PC-9 (cell line): Measurements from ENCODE around the gene C10orf71. TPM values are rescaled to one million over a fixed set of nuclear protein-coding genes. Genes with fewer than 3 reads are reported as not detected.

Source experiments
- BruUV-seq: library from RNA; stranded (reverse); fragments of 400-500 nt; replicated peaks from 2 replicates; lab custom pipeline; 2021; lab: Mats Ljungman, UMichigan
- CTCF ChIA-PET: fragments of 300-600 bp; sonication (Branson Sonifier 250); formaldehyde crosslinking; loops from one replicate; lab custom pipeline; 2022; ENCODE audit warnings: antibody characterized with exemption; lab: Charles Lee
- POLR2A ChIA-PET: fragments of 300-600 bp; sonication (Branson Sonifier 250); formaldehyde crosslinking; loops from one replicate; lab custom pipeline; 2022; ENCODE audit warnings: antibody characterized with exemption; ENCODE audit not compliant: unreplicated experiment; lab: Charles Lee
- DNase-seq, 2 experiments: peaks; one replicate each; pipeline versions ENCODE4 v3.0.0 to v3.0.0-alpha.2; 2015 to 2022; ENCODE audit warnings: mixed read lengths in 1 of 2
- H2AFZ ChIP-seq: fragments of 200-600 bp; sonication (generic); 2 replicates; pipeline ENCODE4 v1.8.1; 2017; ENCODE audit warnings: antibody characterized with exemption
- H3F3A ChIP-seq: fragments of 200-600 bp; sonication (generic); 2 replicates; pipeline ENCODE4 v1.8.1; 2017; ENCODE audit warnings: antibody characterized with exemption, mild to moderate bottlenecking, low read depth; ENCODE audit not compliant: insufficient read depth
- H3K27ac ChIP-seq: fragments of 200-600 bp; sonication (generic); 2 replicates; pipeline ENCODE4 v1.6.1; 2016; ENCODE audit warnings: mixed run types
- H3K27me3 ChIP-seq: fragments of 200-600 bp; sonication (generic); 2 replicates; pipeline ENCODE4 v1.6.1; 2016; ENCODE audit warnings: low read depth, mixed run types; ENCODE audit not compliant: insufficient read depth
- H3K36me3 ChIP-seq: fragments of 200-600 bp; sonication (generic); 2 replicates; pipeline ENCODE4 v1.6.1; 2016; ENCODE audit warnings: low read depth, mixed run types
- H3K4me1 ChIP-seq: fragments of 200-600 bp; sonication (generic); replicated peaks from 2 replicates; pipeline ENCODE4 v1.6.1; 2016; ENCODE audit warnings: mixed run types; ENCODE audit not compliant: insufficient read depth
- H3K4me2 ChIP-seq: fragments of 200-600 bp; sonication (generic); 2 replicates; pipeline ENCODE4 v1.6.1; 2017; ENCODE audit warnings: mixed run types
- H3K4me3 ChIP-seq: fragments of 200-600 bp; sonication (generic); 2 replicates; pipeline ENCODE4 v1.6.1; 2016; ENCODE audit warnings: mixed run types
- H3K79me2 ChIP-seq: fragments of 200-600 bp; sonication (generic); 2 replicates; pipeline ENCODE4 v1.6.1; 2017; ENCODE audit warnings: low read depth, mixed run types
- H3K9me2 ChIP-seq: fragments of 200-600 bp; sonication (generic); 2 replicates; pipeline ENCODE4 v1.8.1; 2017; ENCODE audit warnings: mild to moderate bottlenecking; ENCODE audit not compliant: insufficient read depth
- H3K9me3 ChIP-seq: fragments of 200-600 bp; sonication (generic); 2 replicates; pipeline ENCODE4 v1.8.1; 2016; ENCODE audit warnings: low read depth; ENCODE audit not compliant: insufficient read depth
- H4K20me1 ChIP-seq: fragments of 200-600 bp; sonication (generic); 2 replicates; pipeline ENCODE4 v1.8.1; 2017; ENCODE audit not compliant: insufficient read depth
- EZH2 ChIP-seq: fragments of 200-600 bp; sonication (generic); IDR thresholded peaks from 2 replicates; pipeline ENCODE4 v1.8.0; 2017; ENCODE audit warnings: antibody characterized with exemption, low read depth
- intact Hi-C: fragments of 100-400 bp; cut with micrococcal nuclease; formaldehyde crosslinking; loops from one replicate; pipeline ENCODE4 v1.10.0; 2022; ENCODE audit not compliant: unreplicated experiment
- total RNA-seq: library from RNA; stranded (reverse); gene quantifications from 2 replicates; pipeline ENCODE4 v1.2.3, GENCODE V29; 2021
- TF ChIP-seq, protein P1 (sequence below): fragments of 200-600 bp; sonication (generic); conservative IDR thresholded peaks from 2 replicates; pipeline ENCODE4 v1.6.1; 2017; ENCODE audit warnings: mixed run types, antibody characterized with exemption, mild to moderate bottlenecking, moderate library complexity

The C10orf71 gene
- total RNA-seq, 1 experiment from 2014 or later, result not detected

DNA sequence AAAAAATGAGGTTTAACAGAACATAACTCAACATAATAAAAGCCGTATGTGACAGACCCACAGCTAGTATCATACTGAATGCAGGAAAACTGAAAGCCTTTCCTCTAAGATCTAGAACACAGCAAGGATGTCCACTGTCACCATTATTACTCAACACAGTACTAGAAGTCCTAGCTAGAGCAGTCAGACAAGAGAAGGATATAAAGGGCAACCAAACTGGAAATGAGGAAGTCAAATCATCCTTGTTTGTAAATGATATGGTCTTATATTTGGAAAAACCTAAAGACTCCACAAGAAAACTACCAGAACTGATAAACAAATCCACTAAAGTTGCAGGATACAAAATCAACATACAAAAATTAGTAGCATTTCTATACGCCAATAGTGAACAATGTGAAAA lies 45.9 kb downstream of the C10orf71 start:
- POLR2A ChIA-PET, result no interaction called here

DNA sequence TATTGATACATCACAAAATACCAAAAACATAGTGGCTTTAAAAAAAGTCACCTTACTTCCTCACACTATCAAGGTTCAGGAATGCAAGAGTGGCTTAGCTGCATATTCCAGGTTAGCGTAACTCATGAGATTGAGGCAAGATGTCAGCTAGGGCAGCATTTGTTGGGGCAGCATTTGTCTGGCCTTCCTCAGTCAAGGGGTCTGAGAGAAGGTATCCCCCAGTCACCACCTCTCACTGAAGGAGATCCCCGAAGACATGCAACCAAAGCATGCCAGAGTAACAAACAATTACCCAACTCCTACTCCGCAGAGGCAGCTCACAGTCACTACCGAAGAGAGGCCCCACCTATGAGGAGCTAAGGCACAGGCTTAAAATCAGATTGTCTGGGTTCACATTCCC lies 48.4 kb downstream of the C10orf71 start:
- H3K9me2 ChIP-seq, result no peaks in the 10 kb centered on the region

More for the DNA sequence above, 45.9 kb downstream of the C10orf71 start:
- Histone ChIP-seq H3K9me2 (no peaks in the 10 kb centered on the region), H3K4me3 (no peak overlapping the region), H3F3A (no peaks in the 10 kb centered on the region), H3K4me2 (no peak overlapping the region), H3K4me1 (no peaks in the 10 kb centered on the region), H3K36me3 (no peaks in the 10 kb centered on the region), H3K9me3 (no peaks in the 10 kb centered on the region), H4K20me1 (no peaks in the 10 kb centered on the region), H3K27ac (no peak overlapping the region), H3K79me2 (no peaks in the 10 kb centered on the region), H2AFZ (no peak overlapping the region), H3K27me3 (peaks cover 20% of the 10 kb centered on the region; the same call in 1 of the 2 replicates)
- DNase-seq, result no peak
- intact Hi-C loops, result no loop called here
- CTCF ChIA-PET, result no interaction called here
- BruUV-seq, result no TSS peak
- TF ChIP-seq, protein P1, sequence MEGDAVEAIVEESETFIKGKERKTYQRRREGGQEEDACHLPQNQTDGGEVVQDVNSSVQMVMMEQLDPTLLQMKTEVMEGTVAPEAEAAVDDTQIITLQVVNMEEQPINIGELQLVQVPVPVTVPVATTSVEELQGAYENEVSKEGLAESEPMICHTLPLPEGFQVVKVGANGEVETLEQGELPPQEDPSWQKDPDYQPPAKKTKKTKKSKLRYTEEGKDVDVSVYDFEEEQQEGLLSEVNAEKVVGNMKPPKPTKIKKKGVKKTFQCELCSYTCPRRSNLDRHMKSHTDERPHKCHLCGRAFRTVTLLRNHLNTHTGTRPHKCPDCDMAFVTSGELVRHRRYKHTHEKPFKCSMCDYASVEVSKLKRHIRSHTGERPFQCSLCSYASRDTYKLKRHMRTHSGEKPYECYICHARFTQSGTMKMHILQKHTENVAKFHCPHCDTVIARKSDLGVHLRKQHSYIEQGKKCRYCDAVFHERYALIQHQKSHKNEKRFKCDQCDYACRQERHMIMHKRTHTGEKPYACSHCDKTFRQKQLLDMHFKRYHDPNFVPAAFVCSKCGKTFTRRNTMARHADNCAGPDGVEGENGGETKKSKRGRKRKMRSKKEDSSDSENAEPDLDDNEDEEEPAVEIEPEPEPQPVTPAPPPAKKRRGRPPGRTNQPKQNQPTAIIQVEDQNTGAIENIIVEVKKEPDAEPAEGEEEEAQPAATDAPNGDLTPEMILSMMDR, result no peak
- TF ChIP-seq EZH2, result no peak

DNA sequence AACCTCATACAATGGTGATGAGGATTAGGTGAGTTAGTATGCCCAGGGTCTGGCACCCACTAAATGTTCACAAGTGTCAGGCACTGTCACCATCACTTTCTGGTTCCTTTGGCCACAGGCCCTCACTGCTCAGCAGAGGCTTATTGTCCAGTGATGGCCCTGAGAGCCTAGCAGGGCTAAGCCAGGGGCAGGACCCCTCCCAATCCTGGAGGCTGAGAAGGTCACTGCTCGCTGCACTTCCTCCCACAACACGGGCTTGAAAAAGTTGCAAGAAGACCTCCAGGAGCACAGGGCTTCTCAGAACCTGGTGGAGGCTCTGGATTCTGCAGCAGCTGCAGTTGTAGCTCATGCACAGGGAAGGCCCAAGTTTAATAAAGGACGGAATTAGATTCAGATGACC lies 48.9 kb downstream of the C10orf71 start:
- intact Hi-C loops, result no loop called here
- Histone ChIP-seq H3K79me2 (no peaks in the 10 kb centered on the region), H4K20me1 (no peaks in the 10 kb centered on the region; the same call in 1 of the 2 replicates), H3K4me2 (no peak overlapping the region), H3K27me3 (peaks cover 27% of the 10 kb centered on the region; the same call in 1 of the 2 replicates), H3K4me3 (no peak overlapping the region), H3K36me3 (no peaks in the 10 kb centered on the region), H3K9me2 (no peaks in the 10 kb centered on the region), H2AFZ (no peak overlapping the region), H3K27ac (no peak overlapping the region), H3K4me1 (no peaks in the 10 kb centered on the region), H3F3A (no peaks in the 10 kb centered on the region), H3K9me3 (no peaks in the 10 kb centered on the region)
- POLR2A ChIA-PET, result no interaction called here
- CTCF ChIA-PET, result interaction anchor here (0.6 kb wide), 1 partner anchor 61 kb away, joined by 3 read pairs; no protein-coding TSS in a partner anchor
- TF ChIP-seq, protein P1, result no peak
- TF ChIP-seq EZH2, result no peak
- DNase-seq, result no peak
- BruUV-seq, result no TSS peak

More for the DNA sequence above, 48.4 kb downstream of the C10orf71 start:
- H2AFZ ChIP-seq, result no peak overlapping the region
- H4K20me1 ChIP-seq, result no peaks in the 10 kb centered on the region; the same call in 1 of the 2 replicates
- H3K27me3 ChIP-seq, result peaks cover 27% of the 10 kb centered on the region; the same call in 1 of the 2 replicates
- DNase-seq, result no peak
- H3K4me2 ChIP-seq, result no peak overlapping the region
- no peaks in the 10 kb centered on the region for H3K79me2 ChIP-seq
- H3K27ac ChIP-seq, result no peak overlapping the region
- no TSS peak for BruUV-seq
- no peaks in the 10 kb centered on the region for H3F3A ChIP-seq
- intact Hi-C loops, result no loop called here
- CTCF ChIA-PET, result no interaction called here
- POLR2A ChIA-PET, result no interaction called here
- H3K4me3 ChIP-seq, result no peak overlapping the region
- H3K36me3 ChIP-seq, result no peaks in the 10 kb centered on the region
- TF ChIP-seq, protein P1, result no peak
- TF ChIP-seq EZH2, result no peak
- no peaks in the 10 kb centered on the region for H3K9me3 ChIP-seq
- H3K4me1 ChIP-seq, result no peaks in the 10 kb centered on the region
